IMR-90 (cell line): ENCODE data around the gene SDHA. TPM values are rescaled to one million over a fixed set of nuclear protein-coding genes. Genes with fewer than 3 reads are reported as not detected.

Experiments used
- ATAC-seq: fragments of 200-7000 bp; cut with Tn5 transposase; 2 replicates; pipeline ENCODE4 v1.9.1; 2020; ENCODE audit warnings: low read depth, mild to moderate bottlenecking, moderate library complexity
- BruUV-seq: library from RNA; stranded (reverse); fragments of 400-500 nt; replicated peaks from 2 replicates; lab custom pipeline; 2021; lab: Mats Ljungman, UMichigan
- CTCF ChIA-PET: fragments of 300-600 bp; formaldehyde crosslinking; extraction: SDS; loops from one replicate; lab custom pipeline; 2021; ENCODE audit warnings: antibody characterized with exemption; lab: Yijun Ruan, JAX
- POLR2A ChIA-PET: fragments of 300-600 bp; sonication (Branson Sonifier 250); formaldehyde crosslinking; loops from one replicate; lab custom pipeline; 2022; ENCODE audit warnings: antibody characterized with exemption; ENCODE audit not compliant: unreplicated experiment; lab: Charles Lee
- DNase-seq: peaks from one replicate; pipeline ENCODE4 v3.0.0; 2013
- H2AFZ ChIP-seq: replicated peaks from 2 replicates; pipeline ENCODE3; 2013; ENCODE audit warnings: low read length, mild to moderate bottlenecking; ENCODE audit not compliant: poor library complexity
- H2AK5ac ChIP-seq: 2 replicates; pipeline ENCODE4 v1.6.1; 2013; ENCODE audit warnings: low read depth, low read length, inconsistent platforms
- H2AK9ac ChIP-seq: replicated peaks from 2 replicates; pipeline ENCODE3; 2013; ENCODE audit warnings: mild to moderate bottlenecking, low read depth, low read length, moderate library complexity; ENCODE audit not compliant: poor library complexity
- H2BK120ac ChIP-seq: 2 replicates; pipeline ENCODE4 v1.6.1; 2013; ENCODE audit warnings: low read depth, low read length, inconsistent platforms
- H2BK15ac ChIP-seq: 3 replicates; pipeline ENCODE4 v1.6.1; 2013; ENCODE audit warnings: low read depth, low read length, inconsistent platforms
- H2BK20ac ChIP-seq: 2 replicates; pipeline ENCODE4 v1.6.1; 2013; ENCODE audit warnings: low read depth, mild to moderate bottlenecking, inconsistent platforms, low read length, moderate library complexity
- H2BK5ac ChIP-seq: 2 replicates; pipeline ENCODE4 v1.6.1; 2013; ENCODE audit warnings: mild to moderate bottlenecking, low read depth, low read length, inconsistent platforms; ENCODE audit not compliant: poor library complexity, severe bottlenecking
- H3K14ac ChIP-seq: replicated peaks from 2 replicates; pipeline ENCODE4 v1.6.1; 2013; ENCODE audit warnings: low read depth, low read length, inconsistent platforms
- H3K18ac ChIP-seq: 2 replicates; pipeline ENCODE4 v1.6.1; 2013; ENCODE audit warnings: low read depth, low read length, control low read depth
- H3K23ac ChIP-seq: 2 replicates; pipeline ENCODE4 v1.6.1; 2013; ENCODE audit warnings: low read depth, low read length, inconsistent platforms
- H3K27ac ChIP-seq: 2 replicates; pipeline ENCODE4 v1.5.1; 2013; ENCODE audit warnings: mild to moderate bottlenecking, control low read depth, low read length; ENCODE audit not compliant: insufficient read depth
- H3K27me3 ChIP-seq: 2 replicates; pipeline ENCODE4 v1.6.1; 2013; ENCODE audit warnings: low read length; ENCODE audit not compliant: control insufficient read depth, insufficient read depth
- H3K36me3 ChIP-seq: 2 replicates; pipeline ENCODE4 v1.6.1; 2013; ENCODE audit warnings: low read length, mixed read lengths; ENCODE audit not compliant: control insufficient read depth, insufficient read depth
- H3K4ac ChIP-seq: 2 replicates; pipeline ENCODE4 v1.6.1; 2013; ENCODE audit warnings: low read depth, low read length, inconsistent platforms
- H3K4me1 ChIP-seq: 2 replicates; pipeline ENCODE4 v1.6.1; 2013; ENCODE audit warnings: low read length, mixed read lengths; ENCODE audit not compliant: control insufficient read depth, insufficient read depth
- H3K4me2 ChIP-seq: 2 replicates; pipeline ENCODE4 v1.6.1; 2013; ENCODE audit warnings: low read depth, mild to moderate bottlenecking, control low read depth, low read length, moderate library complexity
- H3K4me3 ChIP-seq: 2 replicates; pipeline ENCODE4 v1.5.1; 2013; ENCODE audit warnings: low read depth, mild to moderate bottlenecking, control low read depth, low read length, moderate library complexity; ENCODE audit not compliant: insufficient read depth
- H3K56ac ChIP-seq: 2 replicates; pipeline ENCODE4 v1.6.1; 2013; ENCODE audit warnings: low read length, inconsistent platforms; ENCODE audit not compliant: insufficient read depth; ENCODE audit errors: extremely low read depth
- H3K79me1 ChIP-seq, 2 experiments: 2 replicates each; pipeline ENCODE4 v1.6.1; 2013; ENCODE audit warnings: low read length in 2 of 2, inconsistent platforms in 1 of 2, low read depth in 1 of 2
- H3K9ac ChIP-seq: 2 replicates; pipeline ENCODE4 v1.6.1; 2013; ENCODE audit warnings: low read depth, low read length, control low read depth
- H3K9me1 ChIP-seq: 2 replicates; pipeline ENCODE4 v1.6.1; 2013; ENCODE audit warnings: low read length, inconsistent platforms; ENCODE audit not compliant: insufficient read depth
- H3K9me3 ChIP-seq: 2 replicates; pipeline ENCODE4 v1.6.1; 2013; ENCODE audit warnings: low read length; ENCODE audit not compliant: control insufficient read depth, insufficient read depth
- H4K20me1 ChIP-seq: 2 replicates; pipeline ENCODE4 v1.6.1; 2013; ENCODE audit warnings: low read length, inconsistent platforms; ENCODE audit not compliant: insufficient read depth
- H4K5ac ChIP-seq: 2 replicates; pipeline ENCODE4 v1.6.1; 2013; ENCODE audit warnings: mild to moderate bottlenecking, low read depth, low read length, control low read depth
- H4K8ac ChIP-seq, 2 experiments: 2 replicates each; pipeline ENCODE4 v1.6.1; 2013; ENCODE audit warnings: low read depth in 2 of 2, low read length in 2 of 2, control low read depth in 1 of 2, inconsistent platforms in 1 of 2
- H4K91ac ChIP-seq: 2 replicates; pipeline ENCODE4 v1.6.1; 2013; ENCODE audit warnings: low read depth, low read length, inconsistent platforms; ENCODE audit not compliant: insufficient read depth
- BHLHE40 ChIP-seq: fragments of 150-350 bp; IDR thresholded peaks from 2 replicates; pipeline ENCODE4 v1.6.1; 2016; ENCODE audit warnings: mild to moderate bottlenecking, low read depth, low read length
- CEBPB ChIP-seq: IDR thresholded peaks from 2 replicates; pipeline ENCODE4 v1.6.1; 2012; ENCODE audit warnings: low read depth, low read length, improper control_type of control experiment
- FOS ChIP-seq: fragments of 150-350 bp; IDR thresholded peaks from 2 replicates; pipeline ENCODE4 v1.6.1; 2016; ENCODE audit warnings: low read depth, low read length
- MAZ ChIP-seq: IDR thresholded peaks from 2 replicates; pipeline ENCODE4 v1.6.1; 2012; ENCODE audit warnings: low read depth, mild to moderate bottlenecking, low read length, improper control_type of control experiment, moderate library complexity, borderline replicate concordance
- NFE2L2 ChIP-seq: fragments of 150-350 bp; IDR thresholded peaks from 2 replicates; pipeline ENCODE4 v1.6.1; 2016; ENCODE audit warnings: low read depth, mild to moderate bottlenecking, low read length
- POLR2A ChIP-seq: IDR thresholded peaks from 2 replicates; pipeline ENCODE4 v1.6.1; 2012; ENCODE audit warnings: mild to moderate bottlenecking, low read depth, low read length
- RAD21 ChIP-seq: IDR thresholded peaks from 2 replicates; pipeline ENCODE4 v1.6.1; 2012; ENCODE audit warnings: low read length, improper control_type of control experiment
- RCOR1 ChIP-seq: IDR thresholded peaks from 2 replicates; pipeline ENCODE4 v1.6.1; 2012; ENCODE audit warnings: mild to moderate bottlenecking, low read length, improper control_type of control experiment; ENCODE audit not compliant: insufficient replicate concordance
- RFX5 ChIP-seq: IDR thresholded peaks from 2 replicates; pipeline ENCODE4 v1.8.0; 2012; ENCODE audit warnings: low read depth, mild to moderate bottlenecking, low read length, moderate library complexity
- WGBS, 2 experiments: methylation state at CpG; one replicate each; pipeline versions ENCODE4 v1.1.5 to v1.1.7; 2013; ENCODE audit warnings: missing lambda C conversion rate in 2 of 2; ENCODE audit not compliant: insufficient read length in 1 of 2; ENCODE audit errors: extremely low coverage in 2 of 2; 5-methylcytosine and 5-hydroxymethylcytosine counted together
- dilution Hi-C: fragments of 300-500 bp; cut with HindIII; formaldehyde crosslinking; loops from one replicate; pipeline ENCODE4 v1.14.3; 2018; ENCODE audit warnings: low sequenced_read_pairs; ENCODE audit not compliant: unreplicated experiment
- in situ Hi-C: fragments of 300-500 bp; cut with MboI; formaldehyde crosslinking; loops from 3 replicates; pipeline ENCODE4 v1.14.3; 2019; ENCODE audit warnings: low sequenced_read_pairs, inconsistent platforms, mixed read lengths
- intact Hi-C: fragments of 100-400 bp; cut with micrococcal nuclease; formaldehyde crosslinking; loops from 2 replicates; pipeline ENCODE4 v1.10.0; 2022
- polyA plus RNA-seq, 3 experiments: library from polyadenylated mRNA; depleted of rRNA; stranded (reverse); fragments of >200 nt; gene quantifications; 2 replicates each; pipeline ENCODE4 v1.2.3, GENCODE V29; 2012; ENCODE audit warnings: low replicate concordance in 1 of 3
- total RNA-seq: library from RNA; depleted of rRNA; stranded (reverse); fragments of >200 nt; gene quantifications from 2 replicates; pipeline ENCODE4 v1.2.3, GENCODE V29; 2012
- TF ChIP-seq, protein P1 (sequence below): fragments of 150-350 bp; IDR thresholded peaks from 2 replicates; pipeline ENCODE4 v1.6.1; 2016; ENCODE audit warnings: low read depth, mild to moderate bottlenecking, low read length, moderate library complexity, borderline replicate concordance
- TF ChIP-seq, protein P2 (sequence below): conservative IDR thresholded peaks from 2 replicates; pipeline ENCODE4 v1.5.1; 2012; ENCODE audit warnings: mild to moderate bottlenecking, low read depth, low read length, improper control_type of control experiment

The SDHA gene
- total and polyA plus RNA-seq, 2 of the 4 experiments (the other 2 are of a cell fraction): 105 to 121 TPM

DNA sequence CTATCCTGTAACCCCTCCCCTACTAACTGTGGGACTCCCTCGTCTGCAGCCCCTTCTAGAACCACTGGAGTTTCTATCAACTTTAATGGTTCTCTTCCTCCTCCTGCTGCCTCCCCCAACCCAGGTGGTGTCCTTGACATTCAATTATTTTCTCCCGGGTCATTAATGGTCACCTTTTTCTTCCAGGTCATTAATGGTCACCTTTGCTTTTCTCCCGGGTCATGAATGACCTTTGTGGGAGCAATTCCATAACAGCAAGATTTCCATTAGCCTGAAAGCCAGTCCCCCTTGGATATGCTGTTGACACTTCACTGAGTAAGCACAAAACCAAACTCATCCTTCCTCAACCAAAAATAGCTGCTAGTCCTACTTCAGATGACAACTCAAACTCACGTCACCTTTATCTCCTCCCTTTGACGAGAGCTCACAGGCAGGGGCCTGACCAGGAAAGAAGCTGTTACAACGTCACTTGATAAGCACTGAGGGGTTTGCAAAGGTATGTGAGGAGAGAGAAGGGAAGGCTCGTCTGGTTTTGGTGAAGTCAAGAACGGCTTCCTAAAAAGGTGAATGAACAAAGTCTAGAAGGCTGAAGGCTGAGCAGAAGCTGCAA, 11.1 kb upstream of the SDHA start:
- ChIA-PET CTCF (interaction anchor here (1.1 kb wide), 1 partner anchor 18 kb away, joined by 5 read pairs; no protein-coding TSS in a partner anchor), POLR2A (no interaction called here)
- Histone ChIP-seq H3K4me3 (no peak overlapping the region), H3K4me1 (0 out of 2 replicates have a peak, but pooled peaks cover 2% of the 10 kb centered on the region), H3K9me1 (peaks cover 6% of the 10 kb centered on the region; the same call in 1 of the 2 replicates), H4K5ac (no peak overlapping the region), H2BK15ac (no peak overlapping the region), H4K91ac (no peak overlapping the region), H2BK5ac (no peak overlapping the region), H2AK5ac (no peak overlapping the region), H2AFZ (no peak overlapping the region), H2BK20ac (no peak overlapping the region), H2AK9ac (no peak overlapping the region), H3K36me3 (peaks cover 16% of the 10 kb centered on the region), H3K23ac (no peak overlapping the region), H3K4ac (no peak overlapping the region), H3K18ac (no peak overlapping the region), H4K20me1 (peaks cover 38% of the 10 kb centered on the region), H3K79me1 (peaks cover 25 to 35% of the 10 kb centered on the region in 2 experiments), H3K27me3 (no peaks in the 10 kb centered on the region), H3K14ac (no peak overlapping the region), H2BK120ac (no peak overlapping the region), H3K9ac (no peak overlapping the region), H3K27ac (no peak overlapping the region), H4K8ac (no peak overlapping the region), H3K9me3 (no peaks in the 10 kb centered on the region), H3K4me2 (no peak overlapping the region), H3K56ac (no peak overlapping the region)
- dilution Hi-C loops (no loop called here), in situ Hi-C loops (no loop called here), intact Hi-C loops (no loop called here)
- BruUV-seq: no TSS peak
- TF ChIP-seq RFX5 (no peak), POLR2A (no peak), NFE2L2 (no peak), BHLHE40 (no peak), MAZ (no peak), RAD21 (no peak), CEBPB (no peak), FOS (no peak), RCOR1 (no peak)
- TF ChIP-seq, protein P1, sequence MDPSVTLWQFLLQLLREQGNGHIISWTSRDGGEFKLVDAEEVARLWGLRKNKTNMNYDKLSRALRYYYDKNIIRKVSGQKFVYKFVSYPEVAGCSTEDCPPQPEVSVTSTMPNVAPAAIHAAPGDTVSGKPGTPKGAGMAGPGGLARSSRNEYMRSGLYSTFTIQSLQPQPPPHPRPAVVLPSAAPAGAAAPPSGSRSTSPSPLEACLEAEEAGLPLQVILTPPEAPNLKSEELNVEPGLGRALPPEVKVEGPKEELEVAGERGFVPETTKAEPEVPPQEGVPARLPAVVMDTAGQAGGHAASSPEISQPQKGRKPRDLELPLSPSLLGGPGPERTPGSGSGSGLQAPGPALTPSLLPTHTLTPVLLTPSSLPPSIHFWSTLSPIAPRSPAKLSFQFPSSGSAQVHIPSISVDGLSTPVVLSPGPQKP: no peak
- TF ChIP-seq, protein P2, sequence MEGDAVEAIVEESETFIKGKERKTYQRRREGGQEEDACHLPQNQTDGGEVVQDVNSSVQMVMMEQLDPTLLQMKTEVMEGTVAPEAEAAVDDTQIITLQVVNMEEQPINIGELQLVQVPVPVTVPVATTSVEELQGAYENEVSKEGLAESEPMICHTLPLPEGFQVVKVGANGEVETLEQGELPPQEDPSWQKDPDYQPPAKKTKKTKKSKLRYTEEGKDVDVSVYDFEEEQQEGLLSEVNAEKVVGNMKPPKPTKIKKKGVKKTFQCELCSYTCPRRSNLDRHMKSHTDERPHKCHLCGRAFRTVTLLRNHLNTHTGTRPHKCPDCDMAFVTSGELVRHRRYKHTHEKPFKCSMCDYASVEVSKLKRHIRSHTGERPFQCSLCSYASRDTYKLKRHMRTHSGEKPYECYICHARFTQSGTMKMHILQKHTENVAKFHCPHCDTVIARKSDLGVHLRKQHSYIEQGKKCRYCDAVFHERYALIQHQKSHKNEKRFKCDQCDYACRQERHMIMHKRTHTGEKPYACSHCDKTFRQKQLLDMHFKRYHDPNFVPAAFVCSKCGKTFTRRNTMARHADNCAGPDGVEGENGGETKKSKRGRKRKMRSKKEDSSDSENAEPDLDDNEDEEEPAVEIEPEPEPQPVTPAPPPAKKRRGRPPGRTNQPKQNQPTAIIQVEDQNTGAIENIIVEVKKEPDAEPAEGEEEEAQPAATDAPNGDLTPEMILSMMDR: no peak
- 84% methylated on average over 5 of the region's 8 CpGs; no CpG with 5 or more reads in 1 of the 2 experiments for WGBS, 2 experiments
- ATAC-seq (no peak), DNase-seq (no peak)
